ENCODE results near the gene MIS18A.

The MIS18A gene

DNA sequence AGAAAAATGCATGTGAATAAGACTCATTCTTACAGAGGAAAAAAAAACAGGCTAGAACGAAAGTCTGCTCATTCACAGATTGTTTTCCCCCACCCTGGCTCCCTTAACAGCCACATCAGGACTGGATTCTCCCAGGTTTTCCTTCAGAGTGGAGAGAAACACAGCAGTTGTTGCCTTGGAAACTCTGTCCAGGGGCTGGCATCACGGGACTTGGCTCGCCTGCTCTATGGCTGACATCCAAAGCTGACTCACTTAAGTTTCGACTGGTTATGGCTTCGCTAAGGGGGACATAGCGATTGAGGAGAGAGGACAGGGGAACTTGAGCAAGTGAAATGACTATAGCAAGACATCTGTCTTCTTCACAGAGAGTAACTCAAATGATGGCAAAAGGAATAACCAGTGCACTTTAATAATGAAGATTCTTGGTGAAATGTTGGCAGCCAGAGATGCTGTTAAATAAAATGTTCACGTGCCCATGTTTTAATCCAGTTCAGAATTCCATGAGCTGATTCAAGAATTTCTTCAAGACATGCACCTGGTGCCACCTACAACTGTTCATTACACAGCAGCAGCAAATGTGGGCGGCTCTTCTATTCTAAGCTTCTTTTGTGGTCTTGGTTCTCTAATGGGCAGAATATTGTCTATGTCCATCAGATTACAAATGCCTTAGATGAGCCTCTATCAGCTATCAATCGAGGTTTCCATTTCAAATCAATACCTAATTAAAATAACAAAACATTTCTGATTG lies 21.8 kb downstream of the MIS18A start:
- no peak for DNase-seq (ENCODE audit: insufficient read length, low spot score)
- no peak for FAIRE-seq
- TF ChIP-seq, protein P1, sequence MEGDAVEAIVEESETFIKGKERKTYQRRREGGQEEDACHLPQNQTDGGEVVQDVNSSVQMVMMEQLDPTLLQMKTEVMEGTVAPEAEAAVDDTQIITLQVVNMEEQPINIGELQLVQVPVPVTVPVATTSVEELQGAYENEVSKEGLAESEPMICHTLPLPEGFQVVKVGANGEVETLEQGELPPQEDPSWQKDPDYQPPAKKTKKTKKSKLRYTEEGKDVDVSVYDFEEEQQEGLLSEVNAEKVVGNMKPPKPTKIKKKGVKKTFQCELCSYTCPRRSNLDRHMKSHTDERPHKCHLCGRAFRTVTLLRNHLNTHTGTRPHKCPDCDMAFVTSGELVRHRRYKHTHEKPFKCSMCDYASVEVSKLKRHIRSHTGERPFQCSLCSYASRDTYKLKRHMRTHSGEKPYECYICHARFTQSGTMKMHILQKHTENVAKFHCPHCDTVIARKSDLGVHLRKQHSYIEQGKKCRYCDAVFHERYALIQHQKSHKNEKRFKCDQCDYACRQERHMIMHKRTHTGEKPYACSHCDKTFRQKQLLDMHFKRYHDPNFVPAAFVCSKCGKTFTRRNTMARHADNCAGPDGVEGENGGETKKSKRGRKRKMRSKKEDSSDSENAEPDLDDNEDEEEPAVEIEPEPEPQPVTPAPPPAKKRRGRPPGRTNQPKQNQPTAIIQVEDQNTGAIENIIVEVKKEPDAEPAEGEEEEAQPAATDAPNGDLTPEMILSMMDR (IDR thresholded peaks at IDR 0.05; ENCODE audit: insufficient read depth, missing control alignments), result no peak

DNA sequence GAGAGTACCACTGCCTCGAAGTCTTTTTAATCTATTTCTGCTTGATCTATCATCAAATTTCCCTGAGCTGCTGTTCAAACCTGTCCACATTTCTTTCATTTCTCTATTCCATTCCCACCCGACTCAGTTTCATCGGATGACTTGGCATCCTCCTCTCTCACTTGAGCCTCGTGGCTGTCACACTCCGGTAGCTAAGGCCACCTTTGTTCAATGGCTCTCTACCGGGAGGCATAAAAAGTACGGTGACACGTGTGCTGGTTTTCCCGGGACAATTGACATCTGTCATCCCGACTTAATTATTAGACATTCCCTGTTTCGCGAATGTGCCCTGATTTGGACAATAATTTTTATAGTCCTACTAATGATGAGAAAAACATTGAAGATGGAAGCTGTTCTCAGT lies 22.6 kb downstream of the MIS18A start:
- DNase-seq (ENCODE audit: insufficient read length, low spot score), result no peak
- no peak for FAIRE-seq
- TF ChIP-seq, protein P1 (IDR thresholded peaks at IDR 0.05; ENCODE audit: insufficient read depth, missing control alignments), result no peak

DNA sequence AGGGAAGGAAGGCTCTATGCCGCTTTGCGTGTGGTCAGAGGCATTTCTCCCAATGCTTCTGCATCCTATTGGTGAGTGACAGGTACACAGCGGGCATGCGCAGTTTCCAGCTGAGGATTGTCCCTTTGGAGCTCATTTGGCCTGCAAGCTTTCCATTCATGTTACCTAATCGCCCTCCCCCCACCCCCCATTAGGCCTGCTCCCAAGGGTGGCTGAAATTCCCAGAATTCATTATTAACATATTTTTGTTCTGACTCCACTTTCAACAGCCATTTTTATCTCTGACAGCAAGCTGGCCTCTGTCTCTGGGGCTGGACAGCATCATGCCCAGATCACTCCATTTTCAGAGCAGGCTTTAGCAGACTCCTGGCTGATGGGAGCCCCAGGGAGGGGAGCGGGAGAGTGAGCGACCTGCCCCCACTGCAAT lies 25.6 kb downstream of the MIS18A start:
- TF ChIP-seq, protein P1 (IDR thresholded peaks at IDR 0.05; ENCODE audit: insufficient read depth, missing control alignments), result no peak
- no peak for FAIRE-seq
- no peak for DNase-seq (ENCODE audit: insufficient read length, low spot score)

DNA sequence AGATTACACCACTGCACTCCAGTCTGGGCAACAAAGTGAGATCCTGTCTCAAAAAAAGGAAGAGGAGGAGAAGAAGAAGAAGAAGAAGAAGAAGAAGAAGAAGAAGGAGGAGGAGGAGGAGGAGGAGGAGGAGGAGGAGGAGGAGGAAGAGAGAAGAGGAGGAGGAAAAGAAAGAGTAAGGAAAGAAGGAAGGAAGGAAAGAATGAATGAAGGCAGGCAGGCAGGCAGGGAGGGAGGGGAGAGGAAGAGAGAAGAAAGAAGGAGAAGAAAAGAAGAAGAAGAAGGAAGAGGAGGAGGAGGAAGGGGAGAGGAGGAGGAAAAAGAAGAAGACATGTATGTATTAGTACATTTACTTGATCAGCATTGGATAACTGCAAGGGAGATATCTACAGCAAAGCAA lies 26.7 kb downstream of the MIS18A start:
- no peak for FAIRE-seq

DNA sequence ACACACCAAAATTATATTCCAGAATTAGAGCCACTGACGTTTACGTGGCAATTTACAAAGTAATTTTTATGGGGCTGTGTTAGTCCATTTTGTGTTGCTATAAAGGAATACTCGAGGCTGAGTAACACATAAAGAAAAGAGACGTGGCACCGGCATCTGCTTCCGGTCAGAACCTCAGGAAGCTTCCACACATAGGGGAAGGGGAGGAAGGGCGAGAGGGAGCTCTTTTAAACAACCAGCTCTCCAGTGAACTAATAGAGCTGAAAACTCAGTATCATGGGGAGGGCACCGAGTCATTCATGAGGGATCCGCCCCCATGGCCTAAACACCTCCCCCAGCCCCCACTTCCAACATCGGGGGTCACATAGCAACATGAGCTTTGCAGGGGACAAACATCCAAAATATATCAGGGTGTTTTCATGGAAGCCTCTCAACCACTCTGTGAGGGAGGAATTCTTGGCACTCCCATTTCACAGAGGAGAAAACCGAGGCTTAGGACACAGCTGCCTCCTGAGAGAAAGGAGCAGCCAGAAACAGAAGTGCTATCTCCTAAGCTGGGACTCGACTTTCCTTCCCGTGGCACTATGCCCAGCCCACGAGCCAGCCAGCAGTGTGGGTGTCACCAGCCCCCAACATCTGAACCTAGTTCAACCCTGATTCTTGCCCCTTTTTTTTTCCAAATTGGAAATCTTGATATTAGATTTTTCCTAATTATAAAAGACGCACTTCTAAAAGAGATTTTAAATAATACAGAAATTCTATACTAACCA lies 29.2 kb downstream of the MIS18A start:
- FAIRE-seq (no peak), DNase-seq (ENCODE audit: insufficient read length, low spot score) (no peak)
- TF ChIP-seq, protein P1 (IDR thresholded peaks at IDR 0.05; ENCODE audit: insufficient read depth, missing control alignments), result no peak

More for the DNA sequence above, 26.7 kb downstream of the MIS18A start:
- no peak for DNase-seq (ENCODE audit: insufficient read length, low spot score)
- TF ChIP-seq, protein P1 (IDR thresholded peaks at IDR 0.05; ENCODE audit: insufficient read depth, missing control alignments), result no peak

DNA sequence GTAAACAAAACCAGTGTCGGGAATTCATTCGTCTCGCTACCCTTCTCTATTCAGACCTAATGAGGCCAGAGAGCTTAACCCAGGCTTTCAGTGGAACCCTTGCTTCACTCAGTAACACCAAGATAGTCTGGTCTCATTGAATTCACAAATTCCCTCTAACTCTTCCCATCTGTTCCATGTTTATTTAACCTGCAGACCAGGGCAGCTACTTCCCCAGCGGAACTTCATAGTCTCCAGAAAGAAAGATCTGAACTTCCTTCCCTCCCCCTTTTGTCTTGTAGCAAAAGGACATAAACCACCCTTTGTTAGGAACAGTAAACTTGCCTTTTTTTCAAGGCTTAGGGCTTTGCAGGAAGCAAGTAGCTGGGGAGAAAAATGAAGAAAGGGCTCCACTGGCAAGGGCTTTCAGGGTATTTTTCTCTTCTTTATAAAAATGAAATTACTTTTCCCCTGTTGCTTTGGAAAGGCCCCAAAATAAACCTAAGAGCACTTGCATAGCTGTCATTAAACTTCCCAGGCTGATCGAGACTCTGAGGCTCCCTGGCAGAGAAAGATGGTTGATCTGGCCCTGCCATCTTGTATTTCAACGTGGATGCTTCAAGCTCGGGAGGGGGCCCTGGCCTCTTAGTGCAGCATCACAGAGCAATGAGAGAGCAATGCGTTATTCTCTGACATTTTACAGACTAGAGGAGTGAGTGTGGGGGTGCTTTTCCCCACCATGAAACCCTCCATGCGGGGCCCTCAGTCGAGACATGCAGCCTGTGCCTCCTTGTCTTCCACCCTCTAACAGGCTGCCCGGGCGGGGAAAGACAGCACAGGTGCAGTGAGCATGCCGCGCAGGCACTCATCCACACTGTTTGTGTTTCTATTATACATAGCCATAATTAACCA lies 30.0 kb downstream of the MIS18A start:
- DNase-seq (ENCODE audit: insufficient read length, low spot score), result no peak
- TF ChIP-seq, protein P1 (IDR thresholded peaks at IDR 0.05; ENCODE audit: insufficient read depth, missing control alignments), result no peak
- no peak for FAIRE-seq
